HCT116 (cell line): ENCODE data around the gene DNASE2B. TPM values are rescaled to one million over a fixed set of nuclear protein-coding genes. Genes with fewer than 3 reads are reported as not detected.

Source experiments
- ATAC-seq: fragments of 200-7000 bp; cut with Tn5 transposase; 2 replicates; pipeline ENCODE4 v1.9.1; 2020; ENCODE audit warnings: mild to moderate bottlenecking, moderate library complexity
- BruUV-seq: library from RNA; stranded (reverse); fragments of 400-500 nt; replicated peaks from 2 replicates; lab custom pipeline; 2021; lab: Mats Ljungman, UMichigan
- CTCF ChIA-PET: fragments of 300-600 bp; sonication (Branson Sonifier 250); formaldehyde crosslinking; loops from one replicate; lab custom pipeline; 2021; ENCODE audit warnings: antibody characterized with exemption; lab: Charles Lee
- POLR2A ChIA-PET: fragments of 300-600, 350-600 bp; sonication (Branson Sonifier 250); formaldehyde crosslinking; loops from one replicate; lab custom pipeline; 2021; ENCODE audit warnings: antibody characterized with exemption; lab: Charles Lee
- RAD21 ChIA-PET, 2 experiments: fragments of 300-600 bp; sonication (Branson Sonifier 250); formaldehyde crosslinking; loops; one replicate each; lab custom pipeline; 2023; ENCODE audit warnings: low total read pairs in 2 of 2; ENCODE audit not compliant: uncharacterized antibody in 2 of 2, unreplicated experiment in 2 of 2, low non-redundant PET in 1 of 2; lab: Charles Lee
- DNase-seq: peaks from one replicate; pipeline ENCODE4 v3.0.0-alpha.2; 2010; ENCODE audit warnings: low read depth, low spot score
- H2AFZ ChIP-seq: fragments of 200-600 bp; shearing (Covaris generic), sonication (generic); 2 replicates; pipeline ENCODE4 v1.6.1; 2017; ENCODE audit warnings: low read depth, mixed run types, mixed read lengths, antibody characterized with exemption, low read length; ENCODE audit not compliant: poor library complexity, severe bottlenecking
- H3K27ac ChIP-seq: 2 replicates; pipeline ENCODE4 v1.5.1; 2012; ENCODE audit warnings: low read depth, low read length
- H3K27me3 ChIP-seq: fragments of 200-600 bp; sonication (generic); 2 replicates; pipeline ENCODE4 v1.6.1; 2016; ENCODE audit warnings: mixed run types, low read length, mixed read lengths; ENCODE audit not compliant: insufficient read depth
- H3K36me3 ChIP-seq, 2 experiments: fragments of 200-500 bp in 1 of 2; fragments of 200-600 bp in 1 of 2; sonication (Bioruptor generic) in 1 of 2; sonication (generic) in 1 of 2; 2 replicates each; pipeline versions ENCODE4 v1.5.1 to v1.6.1; 2014 to 2016; ENCODE audit warnings: low read length in 2 of 2, inconsistent platforms in 1 of 2, mixed read lengths in 1 of 2, mixed run types in 1 of 2; ENCODE audit not compliant: insufficient read depth in 2 of 2, control insufficient read depth in 1 of 2
- H3K4me1 ChIP-seq, 2 experiments: fragments of 200-600 bp in 1 of 2; sonication (generic) in 1 of 2; 2 replicates each; pipeline versions ENCODE4 v1.5.1 to v1.6.1; 2012 to 2017; ENCODE audit warnings: low read length in 2 of 2, inconsistent platforms in 1 of 2, mild to moderate bottlenecking in 1 of 2, mixed read lengths in 1 of 2, mixed run types in 1 of 2, moderate library complexity in 1 of 2; ENCODE audit not compliant: insufficient read depth in 2 of 2, control insufficient read depth in 1 of 2
- H3K4me2 ChIP-seq: fragments of 200-600 bp; sonication (generic); 2 replicates; pipeline ENCODE4 v1.6.1; 2017; ENCODE audit warnings: mixed run types, low read length, mixed read lengths
- H3K4me3 ChIP-seq, 2 experiments: fragments of 200-600 bp in 1 of 2; sonication (generic) in 1 of 2; replicated peaks in 1 of 2; 2 replicates each; pipeline ENCODE4 v1.5.1; 2011 to 2016; ENCODE audit warnings: low read length in 2 of 2, control low read depth in 1 of 2, low read depth in 1 of 2, mild to moderate bottlenecking in 1 of 2, mixed read lengths in 1 of 2, mixed run types in 1 of 2
- H3K79me2 ChIP-seq: fragments of 200-600 bp; sonication (generic); 2 replicates; pipeline ENCODE4 v1.6.1; 2017; ENCODE audit warnings: mild to moderate bottlenecking, mixed run types, low read length, moderate library complexity, mixed read lengths; ENCODE audit not compliant: insufficient read depth
- H3K9ac ChIP-seq: fragments of 200-600 bp; sonication (generic); 2 replicates; pipeline ENCODE4 v1.6.1; 2016; ENCODE audit warnings: low read length, mixed read lengths
- H3K9me2 ChIP-seq: fragments of 200-600 bp; sonication (generic), shearing (Covaris generic); 2 replicates; pipeline ENCODE4 v1.6.1; 2017; ENCODE audit warnings: mixed run types, mild to moderate bottlenecking, moderate library complexity; ENCODE audit not compliant: insufficient read depth
- H3K9me3 ChIP-seq, 2 experiments: fragments of 200-500 bp in 1 of 2; fragments of 200-600 bp in 1 of 2; sonication (Bioruptor generic) in 1 of 2; sonication (generic) in 1 of 2; 2 replicates each; pipeline ENCODE4 v1.6.1; 2014 to 2017; ENCODE audit warnings: low read length in 2 of 2, mixed read lengths in 2 of 2, inconsistent platforms in 1 of 2, low read depth in 1 of 2, mild to moderate bottlenecking in 1 of 2, mixed run types in 1 of 2, moderate library complexity in 1 of 2; ENCODE audit not compliant: control insufficient read depth in 1 of 2, insufficient read depth in 1 of 2
- H4K20me1 ChIP-seq: fragments of 200-600 bp; sonication (generic), shearing (Covaris generic); 2 replicates; pipeline ENCODE4 v1.6.1; 2017; ENCODE audit warnings: mixed run types, mild to moderate bottlenecking, moderate library complexity; ENCODE audit not compliant: insufficient read depth
- CEBPB ChIP-seq: IDR thresholded peaks from 2 replicates; pipeline ENCODE4 v1.6.1; 2012; ENCODE audit warnings: low read depth
- EGR1 ChIP-seq: IDR thresholded peaks from 2 replicates; pipeline ENCODE4 v1.6.1; 2012; ENCODE audit warnings: low read depth
- EZH2phosphoT487 ChIP-seq: fragments of 200-600 bp; IDR thresholded peaks from 2 replicates; pipeline ENCODE4 v1.6.1; 2018; ENCODE audit warnings: antibody characterized with exemption, borderline replicate concordance
- FOSL1 ChIP-seq: IDR thresholded peaks from 2 replicates; pipeline ENCODE4 v1.6.1; 2012; ENCODE audit warnings: low read depth
- JUND ChIP-seq: IDR thresholded peaks from 2 replicates; pipeline ENCODE4 v1.6.1; 2012
- POLR2A ChIP-seq: IDR thresholded peaks from 2 replicates; pipeline ENCODE4 v1.7.0; 2011; ENCODE audit warnings: borderline replicate concordance; ENCODE audit not compliant: insufficient read depth, insufficient read length; ENCODE audit errors: extremely low read depth
- RAD21 ChIP-seq: IDR thresholded peaks from 2 replicates; pipeline ENCODE4 v1.6.1; 2012; ENCODE audit warnings: low read depth, mild to moderate bottlenecking
- ZBTB33 ChIP-seq: IDR thresholded peaks from 2 replicates; pipeline ENCODE4 v1.6.1; 2011; ENCODE audit warnings: mild to moderate bottlenecking, low read length, moderate library complexity; ENCODE audit not compliant: insufficient replicate concordance; ENCODE audit errors: extremely low read depth
- ZFX ChIP-seq: fragments of 450-650 bp; IDR thresholded peaks from 2 replicates; pipeline ENCODE4 v1.6.1; 2017
- intact Hi-C: fragments of 100-400 bp; cut with micrococcal nuclease; formaldehyde crosslinking; loops from 2 replicates; pipeline ENCODE4 v1.10.0; 2022
- total RNA-seq: library from RNA; stranded (reverse); gene quantifications from one replicate; pipeline ENCODE4 v1.2.1, GENCODE V29; 2021; ENCODE audit not compliant: unreplicated experiment
- TF ChIP-seq, protein P1 (sequence below): IDR thresholded peaks from 2 replicates; pipeline ENCODE4 v1.6.1; 2012; ENCODE audit warnings: low read depth
- TF ChIP-seq, protein P2 (sequence below), 3 experiments: fragments of 200-600 bp in 1 of 3; sonication (generic) in 1 of 3; IDR thresholded peaks in 2 of 3; conservative IDR thresholded peaks in 1 of 3; 2 replicates each; pipeline ENCODE4 v1.5.1; 2012 to 2017; ENCODE audit warnings: low read depth in 2 of 3, low read length in 2 of 3, antibody characterized with exemption in 1 of 3, borderline replicate concordance in 1 of 3, control low read depth in 1 of 3, mild to moderate bottlenecking in 1 of 3, mixed read lengths in 1 of 3, mixed run types in 1 of 3, moderate library complexity in 1 of 3; ENCODE audit not compliant: insufficient read depth in 1 of 3
- TF ChIP-seq, protein P3 (sequence below): IDR thresholded peaks from 2 replicates; pipeline ENCODE4 v1.6.1; 2012

DNASE2B gene
- total RNA-seq, 1 experiment from 2014 or later = 0.42 TPM

DNA sequence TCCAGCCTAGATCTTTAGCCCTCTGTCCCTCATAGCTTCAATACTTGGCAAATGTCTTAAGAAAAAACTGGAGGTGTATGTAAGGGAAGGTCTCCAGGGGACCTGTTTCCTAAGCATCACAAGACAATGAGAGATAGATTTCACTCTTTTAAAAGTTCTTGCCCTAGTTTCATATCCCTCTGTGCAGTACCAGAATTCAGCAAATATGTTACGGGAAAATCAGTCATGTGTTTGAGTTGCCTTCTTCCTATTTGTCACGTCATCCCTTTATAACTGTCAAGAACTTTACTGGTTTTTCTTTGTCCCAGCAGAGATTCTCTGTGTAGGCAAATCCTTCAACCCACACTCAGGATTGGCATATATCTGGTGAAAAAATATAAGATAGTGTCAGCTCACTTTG lies 32.3 kb downstream of the DNASE2B start:
- Histone ChIP-seq H3K27me3 (no peaks in the 10 kb centered on the region), H3K9me2 (no peaks in the 10 kb centered on the region), H3K9ac (no peak overlapping the region), H3K4me3 (no peak overlapping the region), H3K4me2 (no peak overlapping the region), H3K9me3 (peaks cover 0 to 5% of the 10 kb centered on the region in 2 experiments; a peak in 1 of 4 replicates), H3K79me2 (no peaks in the 10 kb centered on the region), H3K4me1 (peaks cover 62% of the 10 kb centered on the region in 2 experiments), H3K36me3 (peaks cover 0 to 17% of the 10 kb centered on the region in 2 experiments; a peak in 1 of 4 replicates), H4K20me1 (no peaks in the 10 kb centered on the region), H2AFZ (no peak overlapping the region), H3K27ac (peak overlapping the region; percentile 44; the same call in 1 of the 2 replicates)
- POLR2A ChIA-PET = interaction anchor here (0.7 kb wide), 1 partner anchor 181 kb away, joined by 3 read pairs; no protein-coding TSS in a partner anchor
- RAD21 ChIA-PET = no interaction called here
- TF ChIP-seq EGR1 (no peak), ZBTB33 (no peak), ZFX (no peak), CEBPB (no peak), FOSL1 (no peak), RAD21 (no peak), EZH2phosphoT487 (no peak), JUND (no peak), POLR2A (no peak)
- TF ChIP-seq, protein P1, sequence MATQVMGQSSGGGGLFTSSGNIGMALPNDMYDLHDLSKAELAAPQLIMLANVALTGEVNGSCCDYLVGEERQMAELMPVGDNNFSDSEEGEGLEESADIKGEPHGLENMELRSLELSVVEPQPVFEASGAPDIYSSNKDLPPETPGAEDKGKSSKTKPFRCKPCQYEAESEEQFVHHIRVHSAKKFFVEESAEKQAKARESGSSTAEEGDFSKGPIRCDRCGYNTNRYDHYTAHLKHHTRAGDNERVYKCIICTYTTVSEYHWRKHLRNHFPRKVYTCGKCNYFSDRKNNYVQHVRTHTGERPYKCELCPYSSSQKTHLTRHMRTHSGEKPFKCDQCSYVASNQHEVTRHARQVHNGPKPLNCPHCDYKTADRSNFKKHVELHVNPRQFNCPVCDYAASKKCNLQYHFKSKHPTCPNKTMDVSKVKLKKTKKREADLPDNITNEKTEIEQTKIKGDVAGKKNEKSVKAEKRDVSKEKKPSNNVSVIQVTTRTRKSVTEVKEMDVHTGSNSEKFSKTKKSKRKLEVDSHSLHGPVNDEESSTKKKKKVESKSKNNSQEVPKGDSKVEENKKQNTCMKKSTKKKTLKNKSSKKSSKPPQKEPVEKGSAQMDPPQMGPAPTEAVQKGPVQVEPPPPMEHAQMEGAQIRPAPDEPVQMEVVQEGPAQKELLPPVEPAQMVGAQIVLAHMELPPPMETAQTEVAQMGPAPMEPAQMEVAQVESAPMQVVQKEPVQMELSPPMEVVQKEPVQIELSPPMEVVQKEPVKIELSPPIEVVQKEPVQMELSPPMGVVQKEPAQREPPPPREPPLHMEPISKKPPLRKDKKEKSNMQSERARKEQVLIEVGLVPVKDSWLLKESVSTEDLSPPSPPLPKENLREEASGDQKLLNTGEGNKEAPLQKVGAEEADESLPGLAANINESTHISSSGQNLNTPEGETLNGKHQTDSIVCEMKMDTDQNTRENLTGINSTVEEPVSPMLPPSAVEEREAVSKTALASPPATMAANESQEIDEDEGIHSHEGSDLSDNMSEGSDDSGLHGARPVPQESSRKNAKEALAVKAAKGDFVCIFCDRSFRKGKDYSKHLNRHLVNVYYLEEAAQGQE = no peak
- TF ChIP-seq, protein P2, sequence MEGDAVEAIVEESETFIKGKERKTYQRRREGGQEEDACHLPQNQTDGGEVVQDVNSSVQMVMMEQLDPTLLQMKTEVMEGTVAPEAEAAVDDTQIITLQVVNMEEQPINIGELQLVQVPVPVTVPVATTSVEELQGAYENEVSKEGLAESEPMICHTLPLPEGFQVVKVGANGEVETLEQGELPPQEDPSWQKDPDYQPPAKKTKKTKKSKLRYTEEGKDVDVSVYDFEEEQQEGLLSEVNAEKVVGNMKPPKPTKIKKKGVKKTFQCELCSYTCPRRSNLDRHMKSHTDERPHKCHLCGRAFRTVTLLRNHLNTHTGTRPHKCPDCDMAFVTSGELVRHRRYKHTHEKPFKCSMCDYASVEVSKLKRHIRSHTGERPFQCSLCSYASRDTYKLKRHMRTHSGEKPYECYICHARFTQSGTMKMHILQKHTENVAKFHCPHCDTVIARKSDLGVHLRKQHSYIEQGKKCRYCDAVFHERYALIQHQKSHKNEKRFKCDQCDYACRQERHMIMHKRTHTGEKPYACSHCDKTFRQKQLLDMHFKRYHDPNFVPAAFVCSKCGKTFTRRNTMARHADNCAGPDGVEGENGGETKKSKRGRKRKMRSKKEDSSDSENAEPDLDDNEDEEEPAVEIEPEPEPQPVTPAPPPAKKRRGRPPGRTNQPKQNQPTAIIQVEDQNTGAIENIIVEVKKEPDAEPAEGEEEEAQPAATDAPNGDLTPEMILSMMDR (IDR thresholded peaks at IDR 0.05 in 2 of 3, conservative IDR thresholded peaks at IDR 0.05 in 1 of 3; ENCODE audit: borderline replicate concordance in 1 of 3, insufficient read depth in 1 of 3, low read depth in 2 of 3, low read length in 2 of 3) = no peak
- TF ChIP-seq, protein P3, sequence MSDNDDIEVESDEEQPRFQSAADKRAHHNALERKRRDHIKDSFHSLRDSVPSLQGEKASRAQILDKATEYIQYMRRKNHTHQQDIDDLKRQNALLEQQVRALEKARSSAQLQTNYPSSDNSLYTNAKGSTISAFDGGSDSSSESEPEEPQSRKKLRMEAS = no peak
- no TSS peak for BruUV-seq
- intact Hi-C loops = loop anchor here (5.0 kb wide), 3 partner anchors 83 to 507 kb away; no protein-coding TSS in a partner anchor
- CTCF ChIA-PET = no interaction called here
- DNase-seq (no peak), ATAC-seq (no peak)
